BLaER1 (cell line): ENCODE data around the gene MAML3.

Source experiments
- H3K27ac ChIP-seq: shearing (Covaris generic); formaldehyde crosslinking; 2 replicates; pipeline ENCODE4 v1.8.1; 2022
- H3K27me3 ChIP-seq: shearing (Covaris generic); formaldehyde crosslinking; 2 replicates; pipeline ENCODE4 v1.8.1; 2022
- H3K36me3 ChIP-seq: shearing (Covaris generic); formaldehyde crosslinking; 2 replicates; pipeline ENCODE4 v1.8.1; 2022
- H3K4me1 ChIP-seq: shearing (Covaris generic); formaldehyde crosslinking; 2 replicates; pipeline ENCODE4 v1.8.1; 2022
- H3K4me2 ChIP-seq: shearing (Covaris generic); formaldehyde crosslinking; 2 replicates; pipeline ENCODE4 v1.8.1; 2022
- H3K4me3 ChIP-seq: shearing (Covaris generic); formaldehyde crosslinking; 2 replicates; pipeline ENCODE4 v1.8.1; 2022
- H3K9ac ChIP-seq: shearing (Covaris generic); formaldehyde crosslinking; 2 replicates; pipeline ENCODE4 v1.8.1; 2022
- H3K9me3 ChIP-seq: shearing (Covaris generic); formaldehyde crosslinking; 2 replicates; pipeline ENCODE4 v1.8.1; 2022
- H4K20me1 ChIP-seq: shearing (Covaris generic); formaldehyde crosslinking; 2 replicates; pipeline ENCODE4 v1.8.1; 2022
- Cebpa-rat ChIP-seq: shearing (Covaris generic); IDR thresholded peaks from 2 replicates; pipeline ENCODE4 v1.8.1; 2022

The MAML3 gene

GRCh38 chr4:139791681-139792080 lies 362.3 kb downstream of the MAML3 start:
- H3K4me3 ChIP-seq, result no peak overlapping the region
- no peaks in the 10 kb centered on the region for H3K9me3 ChIP-seq
- 0 out of 2 replicates have a peak, but pooled peaks cover 5% of the 10 kb centered on the region for H3K36me3 ChIP-seq
- H3K27ac ChIP-seq, result no peak overlapping the region
- H3K4me1 ChIP-seq, result peaks cover 11% of the 10 kb centered on the region; the same call in 1 of the 2 replicates
- no peaks in the 10 kb centered on the region for H3K27me3 ChIP-seq
- TF ChIP-seq Cebpa-rat, result no peak
- no peaks in the 10 kb centered on the region for H4K20me1 ChIP-seq
- no peak overlapping the region for H3K9ac ChIP-seq
- no peak overlapping the region for H3K4me2 ChIP-seq

- peaks cover 13% of the 10 kb centered on the region; the same call in 1 of the 2 replicates for H3K4me1 ChIP-seq
- no peak overlapping the region for H3K27ac ChIP-seq
- no peaks in the 10 kb centered on the region for H3K27me3 ChIP-seq
- H3K4me3 ChIP-seq, result no peak overlapping the region
- H3K36me3 ChIP-seq, result 0 out of 2 replicates have a peak, but pooled peaks cover 5% of the 10 kb centered on the region
- TF ChIP-seq Cebpa-rat, result peak; percentile 91; the same call in 1 of the 2 replicates
- H3K4me2 ChIP-seq, result no peak overlapping the region
- H3K9me3 ChIP-seq, result no peaks in the 10 kb centered on the region
- no peaks in the 10 kb centered on the region for H4K20me1 ChIP-seq
- H3K9ac ChIP-seq, result no peak overlapping the region
These were observed 363.7 kb downstream of the MAML3 start for GRCh38 chr4:139790291-139790690.

- peaks cover 14% of the 10 kb centered on the region for H3K4me1 ChIP-seq
- H4K20me1 ChIP-seq, result no peaks in the 10 kb centered on the region
- no peaks in the 10 kb centered on the region for H3K27me3 ChIP-seq
- TF ChIP-seq Cebpa-rat, result no peak
- no peaks in the 10 kb centered on the region for H3K9me3 ChIP-seq
- H3K36me3 ChIP-seq, result 0 out of 2 replicates have a peak, but pooled peaks cover 14% of the 10 kb centered on the region
- no peak overlapping the region for H3K9ac ChIP-seq
- no peak overlapping the region for H3K4me3 ChIP-seq
- H3K27ac ChIP-seq, result no peak overlapping the region
- no peak overlapping the region for H3K4me2 ChIP-seq
These were observed 364.8 kb downstream of the MAML3 start for GRCh38 chr4:139789096-139789654.

GRCh38 chr4:139786494-139787354 lies 367.3 kb downstream of the MAML3 start:
- Histone ChIP-seq H3K9ac (no peak overlapping the region), H4K20me1 (no peaks in the 10 kb centered on the region), H3K27ac (no peak overlapping the region), H3K27me3 (no peaks in the 10 kb centered on the region), H3K4me3 (no peak overlapping the region), H3K36me3 (peaks cover 20% of the 10 kb centered on the region), H3K4me1 (peaks cover 17% of the 10 kb centered on the region), H3K4me2 (no peak overlapping the region), H3K9me3 (no peaks in the 10 kb centered on the region)
- no peak for TF ChIP-seq Cebpa-rat

- TF ChIP-seq Cebpa-rat, result no peak
- Histone ChIP-seq H3K4me2 (no peak overlapping the region), H3K27me3 (no peaks in the 10 kb centered on the region)
These were observed 368.6 kb downstream of the MAML3 start for GRCh38 chr4:139785356-139785755.

GRCh38 chr4:139783741-139784484 lies 370.1 kb downstream of the MAML3 start:
- Histone ChIP-seq H3K27ac (no peak overlapping the region), H3K4me2 (0 out of 2 replicates have a peak overlapping the region, but pooled peaks have one; percentile 3), H3K4me3 (no peak overlapping the region), H3K4me1 (peaks cover 17% of the 10 kb centered on the region), H3K36me3 (peaks cover 27% of the 10 kb centered on the region), H3K27me3 (no peaks in the 10 kb centered on the region), H4K20me1 (no peaks in the 10 kb centered on the region), H3K9ac (no peak overlapping the region), H3K9me3 (no peaks in the 10 kb centered on the region)
- TF ChIP-seq Cebpa-rat, result no peak

More at GRCh38 chr4:139785356-139785755, 368.6 kb downstream of the MAML3 start:
- Histone ChIP-seq H3K36me3 (peaks cover 20% of the 10 kb centered on the region), H4K20me1 (no peaks in the 10 kb centered on the region), H3K4me3 (no peak overlapping the region), H3K9ac (no peak overlapping the region), H3K9me3 (no peaks in the 10 kb centered on the region), H3K4me1 (peaks cover 17% of the 10 kb centered on the region), H3K27ac (no peak overlapping the region)

- peaks cover 31% of the 10 kb centered on the region for H3K36me3 ChIP-seq
- no peak overlapping the region for H3K4me2 ChIP-seq
- H4K20me1 ChIP-seq, result no peaks in the 10 kb centered on the region
These were observed 371.0 kb downstream of the MAML3 start for GRCh38 chr4:139782926-139783522.

GRCh38 chr4:139781066-139781465 lies 372.9 kb downstream of the MAML3 start:
- no peak for TF ChIP-seq Cebpa-rat
- Histone ChIP-seq H3K9ac (no peak overlapping the region), H3K4me2 (no peak overlapping the region), H3K4me1 (peaks cover 9% of the 10 kb centered on the region; the same call in 1 of the 2 replicates), H3K27ac (no peak overlapping the region), H4K20me1 (no peaks in the 10 kb centered on the region), H3K36me3 (peaks cover 31% of the 10 kb centered on the region), H3K4me3 (no peak overlapping the region), H3K9me3 (no peaks in the 10 kb centered on the region), H3K27me3 (no peaks in the 10 kb centered on the region)

More at GRCh38 chr4:139782926-139783522, 371.0 kb downstream of the MAML3 start:
- Histone ChIP-seq H3K4me1 (peaks cover 17% of the 10 kb centered on the region), H3K27ac (no peak overlapping the region), H3K9me3 (no peaks in the 10 kb centered on the region), H3K4me3 (no peak overlapping the region), H3K9ac (no peak overlapping the region), H3K27me3 (no peaks in the 10 kb centered on the region)
- no peak for TF ChIP-seq Cebpa-rat

GRCh38 chr4:139779691-139780090 lies 374.3 kb downstream of the MAML3 start:
- Histone ChIP-seq H3K9ac (no peak overlapping the region), H4K20me1 (no peaks in the 10 kb centered on the region), H3K9me3 (no peaks in the 10 kb centered on the region), H3K27me3 (no peaks in the 10 kb centered on the region), H3K4me3 (no peak overlapping the region), H3K27ac (no peak overlapping the region), H3K4me1 (peaks cover 8% of the 10 kb centered on the region; the same call in 1 of the 2 replicates), H3K36me3 (peaks cover 26% of the 10 kb centered on the region), H3K4me2 (no peak overlapping the region)
- no peak for TF ChIP-seq Cebpa-rat
